ENCODE results near the gene PPIA. TPM values are rescaled to one million over a fixed set of nuclear protein-coding genes. Genes with fewer than 3 reads are reported as not detected.
"Not testable (repeated sequence)": the region's sequence is repeated elsewhere in the genome, so short reads cannot be mapped to it uniquely, and the experiment has no call there.

The PPIA gene
- polyA plus RNA-seq, 4 donors = 1,245 to 1,509 (median 1,378) TPM

DNA sequence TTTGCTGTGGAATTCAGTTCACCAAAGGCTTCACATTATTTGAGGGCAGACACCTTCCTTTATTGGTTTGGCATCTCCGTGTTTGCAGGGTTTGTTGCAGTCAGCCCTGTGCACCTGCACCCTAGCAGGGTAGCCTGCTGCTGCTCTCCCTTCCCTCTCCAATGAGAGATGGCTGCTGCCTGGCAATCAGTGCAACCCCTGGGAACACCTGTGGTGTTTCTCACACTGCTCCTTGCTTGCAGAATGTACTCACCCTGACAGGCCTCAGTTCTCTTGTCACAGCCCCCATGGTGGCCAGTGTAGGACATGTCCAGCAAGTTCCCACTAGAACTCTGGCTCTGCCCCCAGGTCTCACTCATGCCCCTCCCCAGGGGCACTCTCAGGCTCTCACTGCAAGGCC is 12.1 kb upstream of the PPIA start:
- DNase-seq (ENCODE audit: low read depth in 4 of 4, low spot score in 3 of 4) = no peak

DNA sequence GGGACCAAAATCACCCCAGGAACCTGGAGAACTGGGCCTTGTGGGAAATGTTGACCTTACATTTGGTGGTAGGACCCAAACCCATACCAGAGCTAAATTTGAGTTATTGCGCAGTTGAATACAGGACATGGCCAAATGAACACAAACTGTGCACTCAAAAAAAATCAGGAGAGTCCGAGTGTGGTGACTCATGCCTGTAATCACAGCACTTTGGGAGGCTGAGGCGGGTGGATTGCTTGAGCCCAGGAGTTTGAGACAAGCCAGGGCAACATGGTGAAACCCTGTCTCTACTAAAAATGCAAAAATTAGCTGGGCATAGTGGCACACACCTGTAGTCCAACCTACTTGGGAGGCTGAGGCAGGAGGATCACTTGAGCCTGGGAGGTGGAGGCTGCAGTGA is 11.3 kb upstream of the PPIA start:
- not testable (repeated sequence) for DNase-seq (ENCODE audit: low read depth in 4 of 4, low spot score in 3 of 4)

DNA sequence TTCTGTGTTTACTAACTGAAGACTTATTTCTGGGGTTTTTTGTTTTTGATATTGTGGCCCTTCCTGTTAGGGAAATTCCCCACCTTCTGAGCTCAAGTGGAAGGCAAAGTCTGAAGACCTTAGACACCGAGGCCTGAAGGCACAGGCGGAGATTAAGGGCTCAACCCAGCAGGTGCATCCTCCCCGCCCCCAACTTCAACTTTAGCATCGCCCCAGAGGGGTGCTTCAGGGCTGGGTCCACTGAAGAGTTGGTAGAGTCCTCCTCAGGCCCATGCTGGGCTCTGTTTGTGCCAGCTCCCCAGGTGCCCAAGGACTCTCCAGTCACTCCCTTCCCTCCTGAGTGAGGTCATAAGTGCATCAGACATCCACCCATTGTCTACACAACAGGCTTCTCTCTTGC is 9.4 kb upstream of the PPIA start:
- no peak for DNase-seq (ENCODE audit: low read depth in 4 of 4, low spot score in 3 of 4)

DNA sequence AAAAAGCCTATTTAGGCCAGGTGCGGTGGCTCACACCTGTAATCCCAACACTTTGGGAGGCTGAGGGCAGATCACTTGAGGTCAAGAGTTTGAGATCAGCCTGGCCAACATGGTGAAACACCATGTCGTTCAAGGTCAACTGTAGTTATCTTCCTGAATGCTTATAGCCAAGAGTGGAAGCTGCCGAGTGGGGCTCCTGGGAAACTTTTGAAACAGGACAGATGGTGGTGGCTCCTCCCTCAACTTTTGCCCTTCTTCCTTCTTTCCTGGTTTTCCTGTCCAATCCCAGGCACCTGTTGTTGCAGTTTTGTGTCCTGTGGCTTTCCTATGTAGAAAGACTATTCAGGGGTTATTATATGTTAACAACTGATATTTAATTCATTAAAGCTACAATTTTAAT is 8.7 kb upstream of the PPIA start:
- no peak for DNase-seq (ENCODE audit: low read depth in 4 of 4, low spot score in 3 of 4)

DNA sequence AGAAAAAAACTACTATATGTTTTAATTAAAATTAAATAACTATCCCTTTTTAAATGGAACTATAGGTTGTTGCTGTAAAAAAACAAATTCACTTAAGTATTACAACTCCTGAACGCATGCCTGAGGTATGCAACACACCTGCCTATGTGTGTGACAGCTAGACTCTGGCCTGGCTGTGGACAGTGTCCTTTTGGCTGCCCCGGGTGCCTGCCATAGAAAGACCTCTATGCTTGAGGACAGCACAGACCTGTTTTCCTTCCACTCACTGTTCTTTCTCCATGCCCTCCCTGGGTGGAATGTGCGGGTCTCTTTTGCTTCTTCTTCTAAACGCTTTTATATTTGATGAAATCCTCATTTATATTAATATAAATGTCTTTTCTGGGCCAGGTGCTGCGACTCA is 6.5 kb upstream of the PPIA start:
- DNase-seq (ENCODE audit: low read depth in 4 of 4, low spot score in 3 of 4) = no peak

DNA sequence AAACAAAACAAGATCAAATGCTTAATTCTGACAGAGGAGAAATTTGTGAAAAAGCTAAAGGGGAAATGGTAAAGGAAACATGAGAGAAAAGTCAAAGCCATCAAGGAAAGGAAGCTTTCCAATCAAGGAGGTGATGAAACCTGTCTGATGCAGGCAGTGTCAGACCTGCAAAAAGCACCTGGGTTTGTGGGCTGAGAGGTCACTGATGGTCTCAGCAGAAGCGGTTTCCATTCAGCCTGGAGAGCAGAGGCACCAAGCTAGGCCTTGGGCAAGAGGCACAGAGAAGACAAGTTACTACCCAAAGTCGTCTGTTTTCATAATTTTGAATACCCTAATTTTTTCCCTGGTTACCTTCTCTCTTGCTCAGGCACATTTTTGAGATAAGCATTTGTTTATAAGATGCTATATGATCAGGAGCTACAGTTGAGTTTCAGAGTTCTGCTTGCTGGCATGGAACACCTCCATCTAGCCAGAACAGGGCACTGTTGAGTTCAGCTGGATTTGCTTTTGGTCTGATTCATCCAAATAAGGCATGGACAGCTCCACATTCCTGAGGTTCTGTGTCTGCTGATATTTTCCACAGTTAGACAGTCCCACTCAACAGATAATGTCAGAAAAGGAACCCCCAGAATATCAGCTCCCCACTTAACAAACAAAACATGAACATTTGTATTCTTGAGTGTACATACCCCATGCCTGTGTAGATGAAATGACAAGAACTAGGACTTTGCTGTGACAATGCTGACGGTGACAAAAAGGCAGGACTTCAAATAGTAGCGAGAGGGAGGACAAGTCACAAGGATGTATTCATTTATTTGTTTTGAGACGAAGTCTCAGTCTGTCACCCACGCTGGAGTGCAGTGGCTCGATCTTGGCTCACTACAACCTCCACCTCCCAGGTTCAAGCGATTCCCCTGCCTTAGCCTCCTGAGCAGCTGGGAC is 4.9 kb upstream of the PPIA start:
- DNase-seq (ENCODE audit: low read depth in 4 of 4, low spot score in 3 of 4) = no peak

DNA sequence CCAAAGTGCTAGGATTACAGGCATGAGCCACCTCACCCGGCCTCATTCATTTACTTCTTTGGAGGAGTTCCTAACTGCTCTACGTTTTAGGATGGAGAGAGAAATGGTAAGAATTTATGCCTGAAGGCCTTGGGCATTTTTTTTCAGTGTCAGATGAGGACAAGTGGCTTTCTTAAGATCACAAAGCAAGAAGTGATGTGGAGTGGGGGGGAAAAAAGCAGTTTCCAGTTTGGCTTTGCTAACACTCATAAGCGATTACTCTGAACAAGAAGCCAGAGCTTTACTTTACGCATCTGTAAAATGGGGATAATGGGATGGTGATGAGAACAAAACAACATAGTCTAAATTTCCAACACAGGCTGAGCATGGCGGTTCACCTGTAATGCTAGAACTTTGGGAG is 2.6 kb upstream of the PPIA start:
- DNase-seq (ENCODE audit: low read depth in 4 of 4, low spot score in 3 of 4) = no peak

DNA sequence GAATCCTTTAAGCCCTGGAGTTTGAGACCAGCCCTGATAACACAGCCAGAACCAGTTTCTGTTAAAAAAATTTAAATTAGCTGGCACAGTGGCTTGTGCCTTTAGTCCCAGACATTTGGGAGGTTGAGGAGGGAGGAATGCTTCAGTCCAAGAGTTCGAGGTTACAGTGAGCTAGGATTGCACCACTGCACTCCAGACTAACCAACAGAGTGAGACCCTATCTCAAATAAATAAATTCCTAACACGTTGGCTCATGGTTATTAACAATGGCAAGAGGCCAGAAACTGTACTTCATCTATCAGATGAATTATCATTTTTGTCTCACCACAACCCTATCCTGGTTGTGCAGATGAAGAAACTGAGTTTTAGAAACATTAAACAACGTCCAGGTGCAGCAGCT is 2.1 kb upstream of the PPIA start:
- DNase-seq (ENCODE audit: low read depth in 4 of 4, low spot score in 3 of 4) = no peak

DNA sequence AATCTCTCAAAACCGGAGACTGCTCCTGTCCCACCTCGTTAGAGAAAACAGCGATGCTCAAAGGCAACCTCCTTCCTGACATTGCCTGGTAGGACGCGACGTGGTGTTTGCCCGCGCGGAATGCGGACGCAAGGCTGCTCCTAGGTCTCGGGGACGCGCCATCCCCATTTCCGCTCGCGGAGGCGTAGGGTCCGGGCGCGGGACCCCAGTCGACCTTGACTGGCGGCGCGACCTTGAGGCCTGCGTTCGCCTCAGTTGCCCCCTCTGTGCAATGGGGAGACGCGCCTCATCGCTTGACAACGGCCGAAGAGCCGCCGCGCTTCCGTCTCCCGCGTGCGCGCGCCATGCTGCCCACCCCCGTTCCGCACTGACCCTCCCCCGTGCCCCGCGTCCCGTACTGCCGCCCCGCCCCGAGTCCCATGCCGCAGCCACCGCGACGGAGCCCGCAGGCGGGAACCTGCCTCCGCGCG is 412 bp upstream of the PPIA start:
- peak in 3 of 4 donors; percentile 20 to 48 (median 20) for DNase-seq (ENCODE audit: low read depth in 4 of 4, low spot score in 3 of 4)

DNA sequence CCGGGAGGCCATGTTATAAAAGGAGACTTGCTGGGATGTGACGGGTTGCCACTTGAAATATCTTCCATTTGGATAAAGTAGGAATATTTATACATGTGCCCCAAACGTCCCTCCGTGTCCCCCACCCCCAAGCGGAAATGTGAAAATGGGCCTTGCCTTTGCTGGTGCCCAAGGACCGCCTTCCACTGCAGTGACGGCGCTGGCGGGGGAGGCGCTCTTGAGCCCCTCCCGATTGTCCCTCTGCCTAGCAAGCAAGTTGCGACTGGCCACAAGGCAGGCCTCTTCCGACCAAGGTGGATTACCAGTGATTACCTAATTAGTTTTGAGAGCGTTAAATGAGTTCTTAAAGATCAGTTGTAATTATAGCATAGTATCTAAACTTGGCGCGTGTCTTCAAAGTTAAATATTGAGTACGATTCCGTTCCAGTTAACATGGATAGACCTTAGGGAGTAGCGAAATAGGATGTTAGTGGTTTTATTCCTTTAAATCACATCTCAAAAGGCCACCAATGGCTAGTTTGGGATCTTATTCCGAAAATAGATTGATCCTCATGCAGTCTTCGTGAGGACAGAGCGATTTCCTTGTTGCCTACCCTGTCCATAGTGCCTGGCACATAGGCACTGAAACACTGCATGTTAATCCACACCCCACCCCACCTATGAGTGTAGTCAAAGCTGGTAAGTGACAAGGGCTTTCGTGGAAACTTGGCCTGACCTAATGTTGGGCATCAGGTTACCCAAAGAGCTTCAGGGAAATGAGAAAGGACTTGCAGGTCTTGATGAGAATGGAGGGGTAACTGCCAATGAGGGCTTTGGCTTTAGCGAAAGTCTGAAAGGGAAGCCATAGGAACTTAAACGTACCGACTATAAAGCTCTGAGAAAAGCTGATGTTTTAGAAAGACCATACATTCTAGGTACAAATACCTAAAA is 1.1 kb downstream of the PPIA start:
- DNase-seq (ENCODE audit: low read depth in 4 of 4, low spot score in 3 of 4) = peak; percentile 75 to 81 (median 77)

DNA sequence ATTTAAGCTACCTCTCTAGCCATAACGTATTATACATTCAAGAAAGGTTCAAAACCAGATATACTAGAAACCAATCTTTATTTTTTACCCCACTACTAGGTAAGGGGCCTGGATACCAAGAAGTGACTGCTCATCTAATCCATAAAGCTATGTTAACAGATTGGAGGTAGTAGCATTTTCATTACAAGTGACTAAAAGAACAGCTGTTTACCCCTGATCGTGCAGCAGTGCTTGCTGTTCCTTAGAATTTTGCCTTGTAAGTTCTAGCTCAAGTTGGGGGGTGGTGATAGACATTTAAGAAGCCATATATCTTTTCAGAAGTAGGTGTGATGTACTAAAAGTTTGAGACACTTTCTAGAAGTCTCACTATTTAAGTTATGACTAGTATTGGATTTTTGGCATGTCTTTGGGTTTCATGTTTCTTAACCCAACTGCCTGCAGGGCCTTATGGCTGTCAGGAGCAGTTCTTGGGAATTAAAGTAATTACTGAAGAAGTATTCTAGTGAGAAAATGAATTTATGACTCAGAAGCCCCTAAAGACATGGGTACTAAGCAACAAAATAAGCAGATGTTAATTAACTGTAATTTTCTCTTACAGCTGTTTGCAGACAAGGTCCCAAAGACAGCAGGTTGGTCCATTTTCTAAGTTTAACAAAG is 2.3 kb downstream of the PPIA start:
- DNase-seq (ENCODE audit: low read depth in 4 of 4, low spot score in 3 of 4) = no peak

DNA sequence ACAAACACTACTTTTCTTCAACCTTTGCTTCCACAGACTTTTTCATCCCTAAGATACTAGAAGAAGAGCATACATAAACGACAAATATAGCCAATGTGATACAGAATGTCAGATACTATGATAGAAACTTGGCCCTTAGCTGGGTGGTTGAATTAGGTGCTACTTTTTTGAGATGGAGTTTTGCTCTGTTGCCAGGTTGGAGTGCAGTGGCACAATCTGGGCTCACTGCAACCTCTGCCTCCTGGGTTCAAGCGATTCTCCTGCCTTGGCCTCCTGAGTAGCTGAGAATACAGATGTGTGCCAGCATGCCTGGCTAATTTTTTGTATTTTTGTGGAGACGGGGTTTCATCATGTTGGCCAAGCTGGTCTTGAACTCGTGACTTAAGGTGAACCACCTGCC is 3.5 kb downstream of the PPIA start:
- DNase-seq (ENCODE audit: low read depth in 4 of 4, low spot score in 3 of 4) = no peak

DNA sequence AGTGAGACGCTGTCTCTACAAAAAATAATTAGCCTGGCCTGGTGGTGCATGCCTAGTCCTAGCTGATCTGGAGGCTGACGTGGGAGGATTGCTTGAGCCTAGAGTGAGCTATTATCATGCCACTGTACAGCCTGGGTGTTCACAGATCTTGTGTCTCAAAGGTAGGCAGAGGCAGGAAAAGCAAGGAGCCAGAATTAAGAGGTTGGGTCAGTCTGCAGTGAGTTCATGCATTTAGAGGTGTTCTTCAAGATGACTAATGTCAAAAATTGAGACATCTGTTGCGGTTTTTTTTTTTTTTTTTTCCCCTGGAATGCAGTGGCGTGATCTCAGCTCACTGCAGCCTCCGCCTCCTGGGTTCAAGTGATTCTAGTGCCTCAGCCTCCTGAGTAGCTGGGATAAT is 5.4 kb downstream of the PPIA start:
- DNase-seq (ENCODE audit: low read depth in 4 of 4, low spot score in 3 of 4) = no peak

DNA sequence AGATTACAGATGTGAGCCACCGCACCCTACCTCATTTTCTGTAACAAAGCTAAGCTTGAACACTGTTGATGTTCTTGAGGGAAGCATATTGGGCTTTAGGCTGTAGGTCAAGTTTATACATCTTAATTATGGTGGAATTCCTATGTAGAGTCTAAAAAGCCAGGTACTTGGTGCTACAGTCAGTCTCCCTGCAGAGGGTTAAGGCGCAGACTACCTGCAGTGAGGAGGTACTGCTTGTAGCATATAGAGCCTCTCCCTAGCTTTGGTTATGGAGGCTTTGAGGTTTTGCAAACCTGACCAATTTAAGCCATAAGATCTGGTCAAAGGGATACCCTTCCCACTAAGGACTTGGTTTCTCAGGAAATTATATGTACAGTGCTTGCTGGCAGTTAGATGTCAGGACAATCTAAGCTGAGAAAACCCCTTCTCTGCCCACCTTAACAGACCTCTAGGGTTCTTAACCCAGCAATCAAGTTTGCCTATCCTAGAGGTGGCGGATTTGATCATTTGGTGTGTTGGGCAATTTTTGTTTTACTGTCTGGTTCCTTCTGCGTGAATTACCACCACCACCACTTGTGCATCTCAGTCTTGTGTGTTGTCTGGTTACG is 6.0 kb downstream of the PPIA start:
- DNase-seq (ENCODE audit: low read depth in 4 of 4, low spot score in 3 of 4) = no peak

DNA sequence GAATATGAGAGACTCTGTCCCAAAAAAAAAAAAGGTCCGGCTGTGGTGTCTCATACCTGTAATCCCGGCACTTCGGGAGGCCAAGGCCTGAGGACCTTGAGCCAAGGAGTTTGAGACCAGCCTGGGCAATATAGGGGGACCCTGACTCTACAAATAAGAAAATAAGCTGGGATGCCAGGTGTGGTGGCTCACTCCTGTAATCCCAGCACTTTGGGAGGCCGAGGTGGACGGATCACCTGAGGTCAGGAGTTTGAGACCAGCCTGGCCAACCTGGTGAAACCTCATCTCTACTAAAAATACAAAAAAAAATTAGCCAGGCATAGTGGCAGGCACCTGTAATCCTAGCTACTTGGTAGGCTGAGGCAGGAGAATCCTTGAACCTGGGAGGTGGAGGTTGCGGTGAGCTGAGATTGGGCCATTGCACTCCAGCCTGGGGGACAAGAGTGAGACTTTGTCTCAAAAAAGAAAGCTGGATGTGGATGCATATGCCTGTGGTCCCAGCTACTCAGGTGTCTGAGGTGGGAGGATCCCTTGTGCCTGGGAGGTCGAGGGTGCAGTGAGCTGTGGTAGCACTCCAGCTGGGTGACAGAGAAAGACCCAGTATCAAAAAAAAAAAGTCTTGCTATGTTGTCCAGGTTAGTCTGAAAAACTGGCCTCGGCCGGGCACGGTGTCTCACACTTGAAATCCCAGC is 7.5 kb downstream of the PPIA start:
- DNase-seq (ENCODE audit: low read depth in 4 of 4, low spot score in 3 of 4) = not testable (repeated sequence)

DNA sequence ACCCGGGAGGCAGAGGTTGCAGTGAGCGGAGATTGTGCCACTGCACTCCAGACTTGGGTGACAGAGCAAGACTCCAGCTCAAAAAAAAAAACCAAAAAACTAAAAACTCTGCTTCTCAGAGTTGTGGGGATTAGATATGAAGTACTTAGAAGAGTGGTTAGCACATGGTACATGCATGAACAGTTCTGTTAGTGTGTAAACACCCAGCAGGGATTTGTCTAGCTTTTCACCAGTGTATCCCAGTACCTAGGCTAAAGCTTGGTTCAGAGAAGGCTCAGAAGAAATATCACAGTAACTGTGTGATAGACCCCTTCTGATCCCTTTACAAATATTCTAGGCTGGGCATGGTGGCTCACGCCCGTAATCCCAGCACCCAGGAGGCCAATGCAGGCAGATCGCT is 9.5 kb downstream of the PPIA start:
- DNase-seq (ENCODE audit: low read depth in 4 of 4, low spot score in 3 of 4) = no peak

DNA sequence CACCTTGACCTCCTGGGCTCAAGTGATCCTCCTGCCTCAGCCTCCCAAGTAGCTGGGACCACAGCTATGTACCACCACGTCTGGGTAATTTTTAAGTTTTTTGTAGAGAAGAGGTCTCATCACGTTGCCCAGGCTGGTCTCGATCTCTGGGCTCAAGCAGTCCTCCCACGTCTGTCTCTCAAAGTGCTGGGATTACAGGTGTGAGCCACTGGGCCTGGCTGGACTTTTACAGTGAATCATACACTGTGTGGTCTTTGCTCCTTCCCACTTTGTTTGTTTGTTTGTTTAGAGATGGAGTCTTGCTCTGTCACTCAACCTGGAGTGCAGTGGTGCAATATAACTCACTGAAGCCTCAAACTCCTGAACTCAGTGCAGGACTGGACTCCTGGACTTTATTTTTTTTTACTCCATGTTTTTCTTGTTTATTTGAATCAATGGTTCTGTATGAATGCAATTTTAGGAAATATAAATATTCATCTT is 12.5 kb downstream of the PPIA start:
- no peak for DNase-seq (ENCODE audit: low read depth in 4 of 4, low spot score in 3 of 4)

DNA sequence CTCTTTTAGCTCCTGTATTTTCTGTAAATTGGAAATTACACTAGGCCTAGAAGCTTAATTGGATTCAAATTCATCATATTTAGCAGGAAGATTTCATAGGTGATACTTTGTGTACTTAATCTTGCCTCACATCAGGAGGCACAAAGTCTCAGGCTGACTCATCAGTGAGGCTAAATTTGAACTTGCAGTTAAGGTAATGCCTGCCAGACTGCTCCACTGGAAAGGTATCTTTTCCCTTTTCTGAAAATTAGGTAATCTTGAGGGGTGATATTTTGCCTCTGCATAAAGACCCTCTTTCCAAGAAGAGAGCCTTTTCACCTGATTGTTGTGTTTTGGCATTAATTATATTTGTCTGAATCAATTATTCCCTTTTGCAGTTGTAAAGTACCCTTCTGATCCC is 14.6 kb downstream of the PPIA start:
- no peak for DNase-seq (ENCODE audit: low read depth in 4 of 4, low spot score in 3 of 4)

DNA sequence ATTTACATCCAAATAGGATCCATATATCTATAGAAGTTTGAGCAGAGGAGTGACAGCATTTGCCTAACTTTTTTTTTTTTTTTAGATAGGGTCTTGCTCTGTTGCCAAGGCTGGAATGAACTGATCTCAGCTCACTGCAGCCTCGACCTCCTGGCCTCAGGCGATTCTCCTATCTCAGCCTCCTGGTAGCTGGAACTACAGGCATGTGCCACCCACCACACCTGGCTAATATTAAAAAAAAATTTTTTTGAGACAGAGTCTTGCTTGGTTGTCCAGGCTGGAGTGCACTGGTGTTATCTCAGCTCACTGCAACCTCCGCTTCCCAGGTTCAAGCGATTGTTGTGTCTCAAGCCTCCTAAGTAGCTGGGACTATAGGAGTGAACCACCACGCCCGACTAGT is 15.1 kb downstream of the PPIA start:
- DNase-seq (ENCODE audit: low read depth in 4 of 4, low spot score in 3 of 4) = no peak

DNA sequence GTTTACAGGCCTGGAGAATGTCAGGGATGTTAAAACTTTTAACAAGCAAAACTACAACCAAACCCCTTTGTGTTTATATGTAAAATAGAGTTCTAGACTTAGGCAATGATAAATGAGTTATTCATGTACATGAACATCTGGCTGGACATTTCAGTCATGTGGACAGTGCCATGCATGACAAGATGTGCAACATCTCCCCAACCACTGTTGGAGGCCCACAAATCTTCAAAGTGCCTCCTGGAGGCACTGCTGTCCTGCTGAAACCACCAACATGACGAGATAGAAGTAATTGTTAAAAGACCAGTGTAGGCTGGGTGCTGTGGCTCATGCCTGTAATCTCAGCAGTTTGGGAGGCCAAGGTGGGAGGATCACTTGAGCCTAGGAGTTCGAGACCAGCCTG is 18.4 kb downstream of the PPIA start:
- no peak for DNase-seq (ENCODE audit: low read depth in 4 of 4, low spot score in 3 of 4)
